Right lobe of liver (tissue), 4 donors: ENCODE data around the gene FKBP1A.

Experiments used
- POLR2A ChIP-seq: fragments of 450-650 bp; IDR thresholded peaks from one replicate; pipeline ENCODE4 v1.6.1; 2017; ENCODE audit warnings: antibody characterized with exemption, mild to moderate bottlenecking
- TF ChIP-seq, protein P1 (sequence below), 4 donors: fragments of 200-600 bp in 3 of 4; fragments of 450-650 bp in 1 of 4; IDR thresholded peaks; one replicate each; pipeline versions ENCODE4 v1.5.1 to v1.8.0; 2016 to 2022; ENCODE audit warnings: antibody characterized with exemption in 4 of 4, mild to moderate bottlenecking in 2 of 4
- donor health status: DM: no; HTN: no; CAD: no.
- donor health status: DM: no; HTN: no; CAD: no.
- donor health status: DM: no; HTN: yes; CAD: no.

DNA sequence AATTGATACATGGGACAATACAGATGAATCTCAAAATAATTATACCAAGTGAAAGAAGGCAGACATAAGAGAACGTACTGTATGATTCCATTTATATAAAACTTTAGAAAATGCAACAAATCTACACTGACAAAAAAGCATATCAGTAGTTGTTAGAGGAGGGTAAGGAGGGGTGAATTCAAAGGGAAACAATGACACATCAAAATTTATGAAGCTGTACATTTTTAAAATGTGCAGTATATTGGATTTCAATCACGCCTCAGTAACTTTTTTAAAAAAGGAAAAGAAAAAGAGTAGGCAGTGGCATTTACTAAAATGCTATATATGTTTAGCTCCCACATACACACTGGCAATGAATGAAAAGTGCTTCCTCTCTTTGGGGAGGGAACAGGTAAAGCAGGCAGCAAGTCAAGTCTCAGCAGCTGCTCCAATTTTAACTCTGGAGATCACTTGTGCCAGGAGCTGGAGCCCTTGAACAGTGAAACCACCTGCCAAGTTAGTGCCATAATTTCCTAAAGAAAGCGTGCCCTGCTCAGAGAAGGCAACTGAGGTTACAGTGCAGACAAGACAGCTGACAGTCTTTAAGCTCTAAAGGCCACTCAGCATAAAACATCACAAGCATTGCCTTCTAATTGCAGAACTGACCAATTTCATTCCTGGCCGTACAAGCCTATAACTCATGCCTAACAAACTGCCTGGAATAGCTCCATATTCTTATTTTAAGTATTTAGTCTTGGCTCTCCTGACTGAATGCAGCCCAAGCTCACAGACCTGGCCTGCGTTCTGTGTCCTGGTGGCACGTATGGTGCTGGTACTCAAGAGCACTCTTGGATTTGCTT is 10.9 kb downstream of the FKBP1A start:
- TF ChIP-seq POLR2A: no peak
- TF ChIP-seq, protein P1, sequence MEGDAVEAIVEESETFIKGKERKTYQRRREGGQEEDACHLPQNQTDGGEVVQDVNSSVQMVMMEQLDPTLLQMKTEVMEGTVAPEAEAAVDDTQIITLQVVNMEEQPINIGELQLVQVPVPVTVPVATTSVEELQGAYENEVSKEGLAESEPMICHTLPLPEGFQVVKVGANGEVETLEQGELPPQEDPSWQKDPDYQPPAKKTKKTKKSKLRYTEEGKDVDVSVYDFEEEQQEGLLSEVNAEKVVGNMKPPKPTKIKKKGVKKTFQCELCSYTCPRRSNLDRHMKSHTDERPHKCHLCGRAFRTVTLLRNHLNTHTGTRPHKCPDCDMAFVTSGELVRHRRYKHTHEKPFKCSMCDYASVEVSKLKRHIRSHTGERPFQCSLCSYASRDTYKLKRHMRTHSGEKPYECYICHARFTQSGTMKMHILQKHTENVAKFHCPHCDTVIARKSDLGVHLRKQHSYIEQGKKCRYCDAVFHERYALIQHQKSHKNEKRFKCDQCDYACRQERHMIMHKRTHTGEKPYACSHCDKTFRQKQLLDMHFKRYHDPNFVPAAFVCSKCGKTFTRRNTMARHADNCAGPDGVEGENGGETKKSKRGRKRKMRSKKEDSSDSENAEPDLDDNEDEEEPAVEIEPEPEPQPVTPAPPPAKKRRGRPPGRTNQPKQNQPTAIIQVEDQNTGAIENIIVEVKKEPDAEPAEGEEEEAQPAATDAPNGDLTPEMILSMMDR (IDR thresholded peaks at IDR 0.05): no peak
